H1 (cell line): Measurements from ENCODE around the gene METAP1D.

ENCODE experiments used
- CEBPB ChIP-seq: IDR thresholded peaks from 2 replicates; pipeline ENCODE4 v1.6.1; 2012; ENCODE audit warnings: low read depth, low read length
- MAFK ChIP-seq: IDR thresholded peaks from 2 replicates; pipeline ENCODE4 v1.6.1; 2012; ENCODE audit warnings: low read depth, mild to moderate bottlenecking, improper control_type of control experiment, low read length
- PHF8 ChIP-seq: fragments of 200-600 bp; sonication (generic); conservative IDR thresholded peaks from 2 replicates; pipeline ENCODE4 v1.7.1; 2012; ENCODE audit warnings: low read depth, mild to moderate bottlenecking, inconsistent platforms, low read length, moderate library complexity
- POLR2A ChIP-seq, 2 experiments: IDR thresholded peaks; 1 replicate in 1 of 2; 2 replicates in 1 of 2; pipeline ENCODE4 v1.6.1; 2011; ENCODE audit warnings: low read depth in 2 of 2, low read length in 2 of 2, mild to moderate bottlenecking in 2 of 2; ENCODE audit errors: control extremely low read depth in 1 of 2
- RXRA ChIP-seq: IDR thresholded peaks from 2 replicates; pipeline ENCODE4 v1.6.1; 2011; ENCODE audit warnings: low read depth, mild to moderate bottlenecking, low read length, moderate library complexity; ENCODE audit not compliant: insufficient read depth
- TAF1 ChIP-seq: IDR thresholded peaks from 2 replicates; pipeline ENCODE4 v1.6.1; 2011; ENCODE audit warnings: mild to moderate bottlenecking, low read depth, low read length
- TCF12 ChIP-seq: IDR thresholded peaks from 2 replicates; pipeline ENCODE4 v1.6.1; 2011; ENCODE audit warnings: low read depth, mild to moderate bottlenecking, low read length
- ZNF274 ChIP-seq: IDR thresholded peaks from 2 replicates; pipeline ENCODE4 v1.7.0; 2012; ENCODE audit warnings: low read length, borderline replicate concordance; ENCODE audit errors: extremely low read depth
- TF ChIP-seq, protein P1 (sequence below): IDR thresholded peaks from 2 replicates; pipeline ENCODE4 v1.6.1; 2011; ENCODE audit warnings: low read depth, mild to moderate bottlenecking, low read length; ENCODE audit not compliant: insufficient read depth
- TF ChIP-seq, protein P2 (sequence below), 3 experiments: IDR thresholded peaks; 1 replicate in 2 of 3; 2 replicates in 1 of 3; pipeline versions ENCODE4 v1.5.1 to v1.6.1; 2011; ENCODE audit warnings: low read length in 3 of 3, mild to moderate bottlenecking in 3 of 3, inconsistent platforms in 2 of 3, low read depth in 1 of 3, moderate library complexity in 1 of 3; ENCODE audit not compliant: insufficient read depth in 1 of 3; ENCODE audit errors: control extremely low read depth in 1 of 3
- TF ChIP-seq, protein P3 (sequence below): IDR thresholded peaks from 2 replicates; pipeline ENCODE4 v1.6.1; 2011; ENCODE audit warnings: low read length, improper control_type of control experiment
- TF ChIP-seq, protein P4 (sequence below): IDR thresholded peaks from 2 replicates; pipeline ENCODE4 v1.6.1; 2012; ENCODE audit warnings: inconsistent platforms

DNA sequence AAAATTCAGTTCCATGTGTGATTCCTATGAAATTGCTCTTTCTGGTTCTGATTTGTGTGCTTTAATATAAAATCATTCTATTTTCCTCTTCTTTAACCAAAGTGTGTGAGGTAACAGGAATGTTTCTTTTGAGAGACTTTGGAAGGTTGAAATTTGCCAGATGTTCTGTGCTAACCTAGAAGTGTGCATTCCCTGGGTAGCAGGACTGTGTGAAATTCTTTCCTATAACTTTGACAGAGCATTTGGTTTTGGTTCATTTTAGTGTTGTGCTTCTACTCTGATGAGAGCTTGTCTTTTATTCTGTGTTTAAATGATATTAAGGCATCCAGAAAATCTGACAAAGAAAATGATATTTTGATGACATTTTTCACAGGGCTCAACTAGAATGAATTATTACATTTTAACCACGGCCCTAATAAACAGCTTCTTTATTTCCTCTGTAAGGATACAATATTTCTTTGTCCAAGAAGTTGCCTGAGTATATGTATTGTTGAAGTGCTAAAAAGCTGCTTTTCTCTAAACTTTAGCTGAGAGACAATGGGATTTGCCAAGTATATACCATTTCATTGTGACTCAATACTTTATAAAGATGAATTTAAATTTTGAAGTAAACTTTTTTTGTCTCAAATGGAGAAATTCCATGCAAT, 50.8 kb downstream of the METAP1D start:
- no peak for TF ChIP-seq POLR2A (IDR thresholded peaks at IDR 0.05; ENCODE audit: control extremely low read depth in 1 of 2, low read depth in 2 of 2, low read length in 2 of 2)
- TF ChIP-seq, protein P1, sequence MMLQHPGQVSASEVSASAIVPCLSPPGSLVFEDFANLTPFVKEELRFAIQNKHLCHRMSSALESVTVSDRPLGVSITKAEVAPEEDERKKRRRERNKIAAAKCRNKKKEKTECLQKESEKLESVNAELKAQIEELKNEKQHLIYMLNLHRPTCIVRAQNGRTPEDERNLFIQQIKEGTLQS, result no peak
- TF ChIP-seq, protein P2, sequence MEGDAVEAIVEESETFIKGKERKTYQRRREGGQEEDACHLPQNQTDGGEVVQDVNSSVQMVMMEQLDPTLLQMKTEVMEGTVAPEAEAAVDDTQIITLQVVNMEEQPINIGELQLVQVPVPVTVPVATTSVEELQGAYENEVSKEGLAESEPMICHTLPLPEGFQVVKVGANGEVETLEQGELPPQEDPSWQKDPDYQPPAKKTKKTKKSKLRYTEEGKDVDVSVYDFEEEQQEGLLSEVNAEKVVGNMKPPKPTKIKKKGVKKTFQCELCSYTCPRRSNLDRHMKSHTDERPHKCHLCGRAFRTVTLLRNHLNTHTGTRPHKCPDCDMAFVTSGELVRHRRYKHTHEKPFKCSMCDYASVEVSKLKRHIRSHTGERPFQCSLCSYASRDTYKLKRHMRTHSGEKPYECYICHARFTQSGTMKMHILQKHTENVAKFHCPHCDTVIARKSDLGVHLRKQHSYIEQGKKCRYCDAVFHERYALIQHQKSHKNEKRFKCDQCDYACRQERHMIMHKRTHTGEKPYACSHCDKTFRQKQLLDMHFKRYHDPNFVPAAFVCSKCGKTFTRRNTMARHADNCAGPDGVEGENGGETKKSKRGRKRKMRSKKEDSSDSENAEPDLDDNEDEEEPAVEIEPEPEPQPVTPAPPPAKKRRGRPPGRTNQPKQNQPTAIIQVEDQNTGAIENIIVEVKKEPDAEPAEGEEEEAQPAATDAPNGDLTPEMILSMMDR (IDR thresholded peaks at IDR 0.05; ENCODE audit: control extremely low read depth in 1 of 3, insufficient read depth in 1 of 3, low read depth in 1 of 3, low read length in 3 of 3), result no peak
- TF ChIP-seq TCF12, result no peak
- no peak for TF ChIP-seq PHF8
- no peak for TF ChIP-seq RXRA
- TF ChIP-seq ZNF274, result no peak
- no peak for TF ChIP-seq TAF1
- no peak for TF ChIP-seq MAFK
- TF ChIP-seq, protein P3, sequence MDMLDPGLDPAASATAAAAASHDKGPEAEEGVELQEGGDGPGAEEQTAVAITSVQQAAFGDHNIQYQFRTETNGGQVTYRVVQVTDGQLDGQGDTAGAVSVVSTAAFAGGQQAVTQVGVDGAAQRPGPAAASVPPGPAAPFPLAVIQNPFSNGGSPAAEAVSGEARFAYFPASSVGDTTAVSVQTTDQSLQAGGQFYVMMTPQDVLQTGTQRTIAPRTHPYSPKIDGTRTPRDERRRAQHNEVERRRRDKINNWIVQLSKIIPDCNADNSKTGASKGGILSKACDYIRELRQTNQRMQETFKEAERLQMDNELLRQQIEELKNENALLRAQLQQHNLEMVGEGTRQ, result no peak
- TF ChIP-seq, protein P4, sequence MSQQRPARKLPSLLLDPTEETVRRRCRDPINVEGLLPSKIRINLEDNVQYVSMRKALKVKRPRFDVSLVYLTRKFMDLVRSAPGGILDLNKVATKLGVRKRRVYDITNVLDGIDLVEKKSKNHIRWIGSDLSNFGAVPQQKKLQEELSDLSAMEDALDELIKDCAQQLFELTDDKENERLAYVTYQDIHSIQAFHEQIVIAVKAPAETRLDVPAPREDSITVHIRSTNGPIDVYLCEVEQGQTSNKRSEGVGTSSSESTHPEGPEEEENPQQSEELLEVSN, result no peak
- TF ChIP-seq CEBPB, result no peak
